BLaER1 treated with 17β-estradiol and CSF1 and Interleukin-3, amounts not matched to agents 10 nM and 100 nM (cell line): ENCODE results near the gene GAL.

Experiments used
- H3K27ac ChIP-seq, 11 experiments: shearing (Covaris generic); formaldehyde crosslinking; 2 replicates each; pipeline ENCODE4 v1.8.1; 2022
- H3K27me3 ChIP-seq, 11 experiments: shearing (Covaris generic); formaldehyde crosslinking; 2 replicates each; pipeline ENCODE4 v1.8.1; 2022
- H3K36me3 ChIP-seq, 11 experiments: shearing (Covaris generic); formaldehyde crosslinking; 2 replicates each; pipeline ENCODE4 v1.8.1; 2022
- H3K4me1 ChIP-seq, 10 experiments: shearing (Covaris generic); formaldehyde crosslinking; 2 replicates each; pipeline ENCODE4 v1.8.1; 2022
- H3K4me2 ChIP-seq, 11 experiments: shearing (Covaris generic); formaldehyde crosslinking; 2 replicates each; pipeline ENCODE4 v1.8.1; 2022
- H3K4me3 ChIP-seq, 10 experiments: shearing (Covaris generic); formaldehyde crosslinking; 2 replicates each; pipeline ENCODE4 v1.8.1; 2022
- H3K9ac ChIP-seq, 11 experiments: shearing (Covaris generic); formaldehyde crosslinking; 2 replicates each; pipeline ENCODE4 v1.8.1; 2022
- H3K9me3 ChIP-seq, 11 experiments: shearing (Covaris generic); formaldehyde crosslinking; replicated peaks in 1 of 11; 2 replicates each; pipeline ENCODE4 v1.8.1; 2022
- H4K20me1 ChIP-seq, 11 experiments: shearing (Covaris generic); formaldehyde crosslinking; 2 replicates each; pipeline ENCODE4 v1.8.1; 2022
- Cebpa-rat ChIP-seq, 11 experiments: shearing (Covaris generic); IDR thresholded peaks; 2 replicates each; pipeline ENCODE4 v1.8.1; 2022

Gene GAL

DNA sequence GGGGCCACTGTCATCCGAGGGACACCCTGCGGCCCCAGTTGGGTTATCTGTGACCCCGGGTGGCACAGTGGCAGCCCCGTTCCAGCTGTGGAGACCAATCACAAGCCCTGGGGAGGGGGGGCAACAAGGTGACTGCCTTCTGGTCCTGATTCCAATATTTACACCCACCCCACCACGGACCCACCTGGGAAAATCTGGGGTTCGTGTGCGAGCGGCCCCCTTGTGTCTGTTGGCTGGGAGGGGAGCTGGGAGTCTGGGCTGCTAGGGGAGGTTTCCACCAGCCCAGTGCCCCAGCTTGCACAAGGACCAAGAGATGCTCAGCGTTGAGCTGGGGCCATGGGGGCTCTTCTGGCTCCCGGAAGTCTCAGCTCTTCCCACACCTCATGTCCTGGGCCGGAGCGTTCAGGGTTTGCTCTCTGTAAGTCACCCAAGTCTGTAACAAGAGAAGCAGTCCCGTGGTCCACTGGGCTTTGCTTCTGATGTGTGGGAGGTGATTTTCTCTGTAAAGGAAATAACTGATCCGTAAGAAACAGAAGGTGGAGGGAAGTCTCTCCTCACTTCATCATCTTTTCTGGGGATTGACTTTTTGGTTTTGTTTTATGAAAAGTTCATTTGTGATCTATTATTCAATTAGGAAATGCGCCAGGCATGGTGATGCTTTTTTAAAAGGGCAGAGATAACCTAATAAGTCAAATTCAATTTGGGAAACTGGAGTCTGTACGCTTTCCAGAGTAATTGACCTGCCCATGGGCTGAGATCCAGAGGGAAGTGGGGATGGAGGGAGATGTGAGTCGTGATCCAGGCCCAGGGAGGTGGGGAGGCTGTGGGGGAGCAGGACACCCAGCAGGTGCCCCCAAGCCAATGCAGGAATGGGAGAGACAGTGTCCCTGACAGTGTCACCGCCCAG is 22.4 kb upstream of the GAL start:
- Histone ChIP-seq H3K9me3 (peaks cover 13 to 28% (median 17%) of the 10 kb centered on the region in 11 experiments), H3K27me3 (peaks cover 0 to 73% (median 39%) of the 10 kb centered on the region in 11 experiments; a peak in 16 of 22 replicates), H3K4me2 (peak overlapping the region in 1 of 11 experiments; percentile 99; a peak in 1 of 22 replicates), H3K36me3 (peaks cover 0 to 3% (median 0%) of the 10 kb centered on the region in 11 experiments; a peak in 1 of 22 replicates), H4K20me1 (peaks cover 0 to 29% (median 15%) of the 10 kb centered on the region in 11 experiments; a peak in 14 of 22 replicates), H3K4me3 (no peak overlapping the region), H3K9ac (no peak overlapping the region), H3K4me1 (peaks cover 13 to 73% (median 51%) of the 10 kb centered on the region in 10 experiments), H3K27ac (no peak overlapping the region)
- TF ChIP-seq Cebpa-rat (IDR thresholded peaks at IDR 0.05) = no peak

DNA sequence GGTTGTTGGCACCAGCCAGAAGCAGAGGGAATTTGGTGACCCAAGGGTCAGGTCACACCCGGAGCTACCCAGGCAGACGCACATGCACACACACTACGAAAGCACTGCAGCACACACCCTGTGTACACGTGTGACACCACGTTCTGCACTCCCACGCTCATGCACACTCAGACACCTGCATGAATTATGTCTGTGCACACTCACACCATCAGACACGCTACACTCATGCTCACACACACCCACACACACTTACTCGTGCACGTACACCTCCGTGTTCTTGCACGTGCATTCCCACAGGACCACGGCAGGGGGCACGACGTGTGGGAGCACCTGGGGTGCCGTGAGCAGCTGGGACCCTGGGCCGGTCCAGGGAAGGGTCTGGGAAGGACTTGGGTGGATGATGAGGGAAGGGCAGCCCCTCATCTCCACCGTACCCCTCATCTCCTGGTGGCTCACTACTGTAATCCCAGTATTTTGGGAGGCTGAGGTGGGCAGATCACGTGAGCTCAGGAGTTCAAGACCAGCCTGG is 20.8 kb upstream of the GAL start:
- H3K4me2 ChIP-seq = peak overlapping the region in 9 of 11 experiments; percentile 48 to 91 (median 75); a peak in 19 of 22 replicates
- peaks cover 0 to 57% (median 25%) of the 10 kb centered on the region in 11 experiments; a peak in 15 of 22 replicates for H3K27me3 ChIP-seq
- H3K9me3 ChIP-seq = peaks cover 13 to 24% (median 17%) of the 10 kb centered on the region in 11 experiments
- TF ChIP-seq Cebpa-rat (IDR thresholded peaks at IDR 0.05) = no peak
- H3K4me3 ChIP-seq = no peak overlapping the region
- H3K9ac ChIP-seq = no peak overlapping the region
- no peak overlapping the region for H3K27ac ChIP-seq
- peaks cover 13 to 57% (median 46%) of the 10 kb centered on the region in 10 experiments for H3K4me1 ChIP-seq
- peaks cover 0 to 3% (median 0%) of the 10 kb centered on the region in 11 experiments; a peak in 1 of 22 replicates for H3K36me3 ChIP-seq
- peaks cover 0 to 27% (median 16%) of the 10 kb centered on the region in 11 experiments; a peak in 14 of 22 replicates for H4K20me1 ChIP-seq

GRCh38 chr11:68664141-68664540 is 20.2 kb upstream of the GAL start:
- H4K20me1 ChIP-seq = peaks cover 0 to 27% (median 12%) of the 10 kb centered on the region in 11 experiments; a peak in 13 of 22 replicates
- H3K27me3 ChIP-seq = peaks cover 0 to 53% (median 24%) of the 10 kb centered on the region in 11 experiments; a peak in 15 of 22 replicates
- TF ChIP-seq Cebpa-rat (IDR thresholded peaks at IDR 0.05) = no peak
- peaks cover 13 to 24% (median 17%) of the 10 kb centered on the region in 11 experiments for H3K9me3 ChIP-seq
- H3K36me3 ChIP-seq = peaks cover 0 to 3% (median 0%) of the 10 kb centered on the region in 11 experiments; a peak in 1 of 22 replicates
- peak overlapping the region in 10 of 11 experiments; percentile 32 to 91 (median 72); a peak in 20 of 22 replicates for H3K4me2 ChIP-seq
- peaks cover 7 to 53% (median 40%) of the 10 kb centered on the region in 10 experiments for H3K4me1 ChIP-seq
- H3K27ac ChIP-seq = no peak overlapping the region
- H3K9ac ChIP-seq = no peak overlapping the region
- H3K4me3 ChIP-seq = 0 out of 20 replicates have a peak overlapping the region, but pooled peaks of 1 of the 10 experiments have one; percentile 6

DNA sequence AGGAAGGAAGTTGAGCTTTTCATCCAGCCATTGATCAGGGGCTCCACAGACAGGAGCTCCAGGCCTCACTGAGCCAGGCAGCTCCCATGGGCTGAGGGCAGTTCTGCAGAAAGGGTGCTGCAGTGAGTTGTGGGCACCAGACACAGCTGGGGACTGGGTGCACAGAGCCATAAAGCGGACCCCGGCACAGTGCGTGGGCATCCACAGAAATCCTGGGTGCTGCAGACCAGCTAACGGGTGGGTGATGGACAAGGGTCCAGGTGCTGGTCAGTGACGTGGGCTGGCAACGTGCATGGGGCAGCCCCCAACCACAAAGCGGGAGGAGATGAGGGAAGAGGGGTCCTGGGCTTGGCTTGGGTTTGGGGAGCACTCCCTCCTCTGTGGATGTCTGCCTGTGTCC is 19.4 kb upstream of the GAL start:
- Histone ChIP-seq H3K4me3 (no peak overlapping the region), H3K4me1 (peaks cover 0 to 54% (median 40%) of the 10 kb centered on the region in 10 experiments; a peak in 16 of 20 replicates)
- TF ChIP-seq Cebpa-rat (IDR thresholded peaks at IDR 0.05) = no peak

GRCh38 chr11:68665436-68665835 is 18.9 kb upstream of the GAL start:
- Histone ChIP-seq H3K4me2 (0 out of 22 replicates have a peak overlapping the region, but pooled peaks of 1 of the 11 experiments have one; percentile 87), H3K4me3 (no peak overlapping the region), H3K9ac (no peak overlapping the region), H3K4me1 (peaks cover 0 to 53% (median 40%) of the 10 kb centered on the region in 10 experiments; a peak in 16 of 20 replicates), H3K36me3 (peaks cover 0 to 3% (median 0%) of the 10 kb centered on the region in 11 experiments; a peak in 1 of 22 replicates), H4K20me1 (peaks cover 0 to 15% (median 6%) of the 10 kb centered on the region in 11 experiments; a peak in 5 of 22 replicates), H3K9me3 (peaks cover 13 to 25% (median 17%) of the 10 kb centered on the region in 11 experiments), H3K27me3 (peaks cover 0 to 41% (median 13%) of the 10 kb centered on the region in 11 experiments; a peak in 14 of 22 replicates), H3K27ac (no peak overlapping the region)
- no peak for TF ChIP-seq Cebpa-rat (IDR thresholded peaks at IDR 0.05)

More for the DNA sequence above, 19.4 kb upstream of the GAL start:
- no peak overlapping the region for H3K27ac ChIP-seq
- H3K4me2 ChIP-seq = peak overlapping the region in 8 of 11 experiments; percentile 57 to 91 (median 80); a peak in 16 of 22 replicates
- H3K27me3 ChIP-seq = peaks cover 0 to 46% (median 18%) of the 10 kb centered on the region in 11 experiments; a peak in 15 of 22 replicates
- no peak overlapping the region for H3K9ac ChIP-seq
- H3K9me3 ChIP-seq = peaks cover 13 to 24% (median 17%) of the 10 kb centered on the region in 11 experiments
- peaks cover 0 to 3% (median 0%) of the 10 kb centered on the region in 11 experiments; a peak in 1 of 22 replicates for H3K36me3 ChIP-seq
- H4K20me1 ChIP-seq = peaks cover 0 to 20% (median 8%) of the 10 kb centered on the region in 11 experiments; a peak in 9 of 22 replicates

DNA sequence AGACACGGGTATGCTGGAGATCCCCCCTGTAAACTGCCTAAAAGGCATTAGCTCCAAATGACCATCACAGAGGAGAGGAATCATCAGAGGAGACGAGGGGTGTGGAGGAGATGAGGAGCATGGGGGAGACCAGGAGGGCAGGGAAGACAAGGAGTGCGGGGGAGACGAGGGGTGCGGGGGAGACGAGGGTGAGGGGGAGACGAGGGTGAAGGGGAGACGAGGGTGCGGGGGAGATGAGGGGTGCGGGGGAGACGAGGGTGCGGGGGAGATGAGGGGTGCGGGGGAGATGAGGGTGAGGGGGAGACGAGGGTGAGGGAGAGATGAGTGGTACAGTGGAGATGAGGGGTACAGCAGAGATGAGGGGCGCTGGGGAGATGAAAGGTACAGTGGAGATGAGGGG is 17.5 kb upstream of the GAL start:
- Histone ChIP-seq H3K27me3 (peaks cover 0 to 27% (median 6%) of the 10 kb centered on the region in 11 experiments; a peak in 9 of 22 replicates), H3K36me3 (peaks cover 0 to 3% (median 0%) of the 10 kb centered on the region in 11 experiments; a peak in 1 of 22 replicates), H4K20me1 (peaks cover 0 to 14% (median 0%) of the 10 kb centered on the region in 11 experiments; a peak in 4 of 22 replicates), H3K4me3 (no peak overlapping the region), H3K4me1 (peaks cover 0 to 46% (median 35%) of the 10 kb centered on the region in 10 experiments; a peak in 16 of 20 replicates), H3K27ac (no peak overlapping the region), H3K9me3 (peaks cover 11 to 22% (median 14%) of the 10 kb centered on the region in 11 experiments), H3K4me2 (no peak overlapping the region), H3K9ac (no peak overlapping the region)
- no peak for TF ChIP-seq Cebpa-rat (IDR thresholded peaks at IDR 0.05)

DNA sequence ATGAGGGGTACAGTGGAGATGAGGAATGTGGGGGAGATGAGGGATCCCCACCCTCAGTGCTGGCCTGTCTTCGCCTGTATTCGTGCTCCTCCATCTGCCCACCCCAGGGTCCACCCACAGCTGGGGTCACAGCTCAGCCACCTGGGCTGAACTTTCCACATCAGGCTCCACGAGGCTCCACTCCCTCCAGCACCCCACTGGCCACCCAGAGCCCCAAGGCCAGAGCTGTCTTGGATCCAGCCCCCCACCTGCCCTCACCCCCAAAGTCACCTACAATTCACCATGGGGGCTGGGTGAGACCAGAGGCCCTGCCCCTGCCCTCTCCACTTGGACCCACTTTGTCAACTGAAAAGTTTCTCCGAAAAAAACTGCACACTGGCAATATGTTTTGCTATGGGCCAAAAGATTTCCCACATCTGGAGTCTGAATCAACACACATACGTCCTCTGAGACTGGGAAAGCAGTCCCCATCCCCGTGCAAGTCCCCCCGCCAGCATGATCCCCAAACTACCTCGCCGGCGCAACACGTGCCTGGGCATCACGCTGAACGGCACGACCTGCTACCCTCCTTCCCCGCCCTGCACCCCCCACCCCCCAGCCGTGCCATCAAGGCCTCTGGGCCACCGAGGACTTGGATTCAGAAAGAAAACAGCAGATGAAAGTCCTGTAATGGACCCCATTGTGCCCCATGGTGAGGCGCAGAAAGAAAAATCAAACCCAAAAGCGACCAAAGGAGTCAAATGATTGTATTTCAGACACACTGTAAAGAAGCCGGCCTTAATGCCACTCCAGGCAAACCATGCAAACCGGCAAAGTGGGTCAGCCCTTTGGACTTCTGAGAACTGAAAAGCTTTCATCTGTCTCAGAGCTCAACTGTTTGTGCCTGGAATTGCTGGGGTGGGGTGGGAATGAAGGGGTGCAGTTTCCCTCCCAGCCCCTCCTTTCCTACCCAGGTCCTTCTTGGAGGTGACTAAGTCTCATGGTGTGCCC is 16.5 kb upstream of the GAL start:
- Histone ChIP-seq H3K9me3 (peaks cover 1 to 13% (median 4%) of the 10 kb centered on the region in 11 experiments; a peak in 17 of 22 replicates), H3K4me1 (peaks cover 0 to 40% (median 35%) of the 10 kb centered on the region in 10 experiments; a peak in 16 of 20 replicates), H4K20me1 (peaks cover 0 to 14% (median 0%) of the 10 kb centered on the region in 11 experiments; a peak in 4 of 22 replicates), H3K4me3 (no peak overlapping the region), H3K4me2 (no peak overlapping the region), H3K27me3 (peaks cover 0 to 18% (median 0%) of the 10 kb centered on the region in 11 experiments; a peak in 6 of 22 replicates), H3K9ac (no peak overlapping the region), H3K27ac (no peak overlapping the region), H3K36me3 (no peaks in the 10 kb centered on the region)
- TF ChIP-seq Cebpa-rat (IDR thresholded peaks at IDR 0.05) = no peak
